HepG2 (cell line): ENCODE data around the gene BPIFB2. TPM values are rescaled to one million over a fixed set of nuclear protein-coding genes. Genes with fewer than 3 reads are reported as not detected.

Experiments
- ATAC-seq: fragments of 200-7000 bp; cut with Tn5 transposase; 3 replicates; pipeline ENCODE4 v1.9.1; 2020; ENCODE audit warnings: mild to moderate bottlenecking, moderate library complexity
- BruUV-seq: library from RNA; stranded (reverse); fragments of 400-500 nt; replicated peaks from 2 replicates; lab custom pipeline; 2021; lab: Mats Ljungman, UMichigan
- CTCF ChIA-PET: fragments of 300-600 bp; formaldehyde crosslinking; extraction: SDS; loops from one replicate; lab custom pipeline; 2021; ENCODE audit warnings: low total read pairs, inconsistent platforms, low intra/inter-chr PET ratio; lab: Yijun Ruan, JAX
- POLR2A ChIA-PET: fragments of 350-600 bp; sonication (Branson Sonifier 250); formaldehyde crosslinking; loops from one replicate; lab custom pipeline; 2020; ENCODE audit warnings: antibody characterized with exemption, inconsistent platforms; lab: Yijun Ruan, JAX
- DNase-seq: peaks from one replicate; pipeline ENCODE4 v3.0.0-alpha.2; 2015; ENCODE audit warnings: low spot score
- FAIRE-seq: peaks from 3 replicates; lab custom pipeline; 2011; peaks lifted over from hg19 to GRCh38; lab: Jason Lieb, UNC
- H2AFZ ChIP-seq: one replicate; pipeline ENCODE4 v1.6.1; 2011; ENCODE audit warnings: low read length, inconsistent platforms
- H3K27ac ChIP-seq: fragments of 300-600 bp; 3 replicates; pipeline ENCODE4 v1.8.0; 2011; ENCODE audit warnings: mixed run types, mild to moderate bottlenecking, mixed read lengths, low read length, inconsistent platforms; ENCODE audit not compliant: insufficient read depth; ENCODE audit errors: extremely low read length
- H3K27me3 ChIP-seq, 2 experiments: fragments of 200-600 bp in 1 of 2; 2 replicates in 1 of 2; 3 replicates in 1 of 2; pipeline versions ENCODE4 v1.6.0 to v1.8.0; 2011; ENCODE audit warnings: low read length in 2 of 2, mild to moderate bottlenecking in 2 of 2, moderate library complexity in 2 of 2, inconsistent platforms in 1 of 2; ENCODE audit not compliant: insufficient read depth in 2 of 2, control insufficient read depth in 1 of 2
- H3K36me3 ChIP-seq, 2 experiments: fragments of 200-600 bp in 1 of 2; replicated peaks in 1 of 2; 2 replicates in 1 of 2; 3 replicates in 1 of 2; pipeline versions ENCODE4 v1.5.1 to v1.8.0; 2011; ENCODE audit warnings: low read length in 2 of 2, inconsistent platforms in 1 of 2; ENCODE audit not compliant: insufficient read depth in 2 of 2, control insufficient read depth in 1 of 2
- H3K4me1 ChIP-seq: 2 replicates; pipeline ENCODE4 v1.5.1; 2012; ENCODE audit warnings: low read length, inconsistent platforms; ENCODE audit not compliant: insufficient read depth
- H3K4me2 ChIP-seq: 2 replicates; pipeline ENCODE4 v1.6.0; 2011; ENCODE audit warnings: low read depth, low read length, inconsistent platforms
- H3K4me3 ChIP-seq, 3 experiments: fragments of 200-600 bp in 1 of 3; sonication (generic), shearing (Covaris generic) in 1 of 3; replicated peaks in 1 of 3; 2 replicates each; pipeline ENCODE4 v1.5.1; 2011 to 2016; ENCODE audit warnings: low read length in 3 of 3, inconsistent platforms in 2 of 3, low read depth in 2 of 3, mild to moderate bottlenecking in 2 of 3, control low read depth in 1 of 3, mixed read lengths in 1 of 3; ENCODE audit not compliant: insufficient read depth in 1 of 3
- H3K79me2 ChIP-seq: one replicate; pipeline ENCODE4 v1.6.1; 2011; ENCODE audit warnings: low read length, inconsistent platforms; ENCODE audit not compliant: insufficient read depth
- H3K9ac ChIP-seq: 2 replicates; pipeline ENCODE4 v1.6.0; 2011; ENCODE audit warnings: mild to moderate bottlenecking, low read depth, low read length, inconsistent platforms; ENCODE audit not compliant: insufficient read depth
- H3K9me3 ChIP-seq: 2 replicates; pipeline ENCODE4 v1.5.1; 2012; ENCODE audit warnings: mild to moderate bottlenecking, low read length
- H4K20me1 ChIP-seq: 2 replicates; pipeline ENCODE4 v1.6.0; 2011; ENCODE audit warnings: inconsistent platforms, mild to moderate bottlenecking, low read length, moderate library complexity; ENCODE audit not compliant: insufficient read depth
- FOXA3 ChIP-seq: IDR thresholded peaks from 2 replicates; pipeline ENCODE4 v1.6.1; 2016; ENCODE audit warnings: missing genetic modification reagents, missing compliant biosample characterization
- FOXO4 ChIP-seq: sonication (generic); formaldehyde crosslinking; conservative IDR thresholded peaks from 2 replicates; pipeline ENCODE4 v1.8.1; 2023; ENCODE audit warnings: missing genetic modification reagents
- GATA4 ChIP-seq: sonication (generic); IDR thresholded peaks from 2 replicates; pipeline ENCODE4 v1.6.1; 2016; ENCODE audit warnings: antibody characterized with exemption, low read depth, borderline replicate concordance
- MAZ ChIP-seq, 2 experiments: sonication (generic) in 1 of 2; formaldehyde crosslinking in 1 of 2; IDR thresholded peaks; 2 replicates each; pipeline versions ENCODE4 v1.5.0 to v1.6.1; 2012 to 2020; ENCODE audit warnings: low read depth in 2 of 2, mild to moderate bottlenecking in 2 of 2, borderline replicate concordance in 1 of 2, improper control_type of control experiment in 1 of 2, low read length in 1 of 2, missing genetic modification reagents in 1 of 2, moderate library complexity in 1 of 2
- MEIS1 ChIP-seq: sonication (generic); formaldehyde crosslinking; IDR thresholded peaks from 2 replicates; pipeline ENCODE4 v1.9.0; 2021; ENCODE audit warnings: mild to moderate bottlenecking, missing genetic modification reagents, moderate library complexity, borderline replicate concordance
- NR2F1 ChIP-seq, 2 experiments: fragments of 450-650 bp in 1 of 2; formaldehyde crosslinking in 1 of 2; IDR thresholded peaks; 2 replicates each; pipeline versions ENCODE4 v1.5.0 to v1.6.1; 2016 to 2020; ENCODE audit warnings: mild to moderate bottlenecking in 1 of 2, missing compliant biosample characterization in 1 of 2, missing genetic modification reagents in 1 of 2, moderate library complexity in 1 of 2
- NR2F6 ChIP-seq, 2 experiments: IDR thresholded peaks; 2 replicates each; pipeline ENCODE4 v1.6.1; 2016; ENCODE audit warnings: antibody characterized with exemption in 1 of 2, mild to moderate bottlenecking in 1 of 2
- RARA ChIP-seq: IDR thresholded peaks from 2 replicates; pipeline ENCODE4 v1.6.1; 2016; ENCODE audit warnings: missing genetic modification reagents, missing compliant biosample characterization
- SALL1 ChIP-seq: sonication (generic); formaldehyde crosslinking; IDR thresholded peaks from 2 replicates; pipeline ENCODE4 v1.8.0; 2022; ENCODE audit warnings: mild to moderate bottlenecking, missing genetic modification reagents
- STAT5B ChIP-seq: sonication (generic); formaldehyde crosslinking; IDR thresholded peaks from 2 replicates; pipeline ENCODE4 v1.4.0; 2020; ENCODE audit warnings: missing genetic modification reagents
- SUZ12 ChIP-seq: fragments of 150-350 bp; IDR thresholded peaks from 2 replicates; pipeline ENCODE4 v1.6.1; 2014; ENCODE audit warnings: low read depth, low read length
- TBX2 ChIP-seq: sonication (generic); formaldehyde crosslinking; IDR thresholded peaks from 2 replicates; pipeline ENCODE4 v1.5.0; 2020; ENCODE audit warnings: missing genetic modification reagents, mild to moderate bottlenecking, borderline replicate concordance
- TFDP2 ChIP-seq: sonication (generic); formaldehyde crosslinking; IDR thresholded peaks from 2 replicates; pipeline ENCODE4 v1.4.0; 2020; ENCODE audit warnings: missing genetic modification reagents
- ZBTB25 ChIP-seq: IDR thresholded peaks from 2 replicates; pipeline ENCODE4 v1.6.1; 2018; ENCODE audit warnings: missing genetic modification reagents
- ZMYM3 ChIP-seq: sonication (generic); formaldehyde crosslinking; IDR thresholded peaks from 2 replicates; pipeline ENCODE4 v1.5.1; 2020; ENCODE audit warnings: mild to moderate bottlenecking, missing genetic modification reagents
- ZNF644 ChIP-seq: IDR thresholded peaks from 2 replicates; pipeline ENCODE4 v1.6.1; 2016; ENCODE audit warnings: low read depth
- WGBS: methylation state at CpG from one replicate; pipeline ENCODE4 v1.1.6; 2017; ENCODE audit warnings: low lambda C conversion rate; 5-methylcytosine and 5-hydroxymethylcytosine counted together
- in situ Hi-C: cut with HindIII; loops from 2 replicates; pipeline ENCODE4 v1.10.0; 2017; ENCODE audit warnings: low pct_unique_long_range_greater_than_20kb; ENCODE audit not compliant: extremely low pct_ligation_motif_present
- intact Hi-C: fragments of 100-400 bp; cut with micrococcal nuclease; formaldehyde crosslinking; loops from one replicate; pipeline ENCODE4 v1.10.0; 2022; ENCODE audit not compliant: unreplicated experiment
- polyA plus RNA-seq, 8 experiments: library from polyadenylated mRNA; depleted of rRNA in 3 of 8; stranded (reverse) in 7 of 8; unstranded in 1 of 8; fragments of >200 nt; fragmentation: Illumina TruSeq in 4 of 8; extraction: Trizol in 4 of 8; gene quantifications; 2 replicates each; pipeline versions ENCODE4 v1.2.1 to v1.2.3, GENCODE V29; 2011 to 2016; ENCODE audit warnings: low read depth in 4 of 8, missing spikeins in 1 of 8, mixed read lengths in 1 of 8; ENCODE audit not compliant: insufficient read depth in 1 of 8
- total RNA-seq, 5 experiments: library from RNA; depleted of rRNA; stranded (reverse); fragments of >200 nt; fragmentation: Illumina TruSeq; extraction: Trizol; gene quantifications; 2 replicates each; pipeline ENCODE4 v1.2.3, GENCODE V29; 2016; ENCODE audit warnings: low read depth in 1 of 5
- TF ChIP-seq, protein P1 (sequence below): sonication (generic); formaldehyde crosslinking; IDR thresholded peaks from 2 replicates; pipeline ENCODE4 v1.4.0; 2020; ENCODE audit warnings: missing genetic modification reagents, borderline replicate concordance

The BPIFB2 gene
- total and polyA plus RNA-seq, 2 of the 13 experiments (the other 11 are each of a cell fraction or from before 2014, with no cell fraction given): 54.5 to 902 TPM

DNA sequence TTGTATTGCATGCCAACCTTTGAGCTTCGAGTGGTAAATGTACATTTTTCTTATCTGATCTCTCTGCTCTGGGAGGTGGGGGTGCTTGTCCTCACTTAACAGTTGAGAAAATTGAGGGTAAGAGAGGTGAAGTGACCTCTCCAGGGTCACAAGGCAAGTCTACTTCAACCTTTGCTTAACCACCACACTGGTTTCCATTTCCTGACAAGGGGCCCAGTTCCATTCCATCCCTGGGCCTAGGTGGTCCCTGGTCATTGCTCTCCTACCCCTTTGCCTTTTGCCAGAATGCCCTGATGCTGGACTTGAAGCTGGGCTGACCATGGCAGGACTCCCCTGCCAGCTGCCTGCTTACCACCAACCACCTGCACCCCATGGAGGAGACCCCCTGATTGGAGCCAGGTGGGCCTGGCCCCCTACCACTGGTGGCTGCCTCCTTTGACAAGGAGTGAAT is 36.3 kb downstream of the BPIFB2 start:
- no peaks in the 10 kb centered on the region for H4K20me1 ChIP-seq
- H3K4me3 ChIP-seq: no peak overlapping the region
- ChIA-PET POLR2A (interaction anchor here (0.9 to 3.3 kb wide), 3 partner anchors 15 to 37 kb away, joined by 3 to 16 read pairs (median 3); partner anchors contain the start of gene BPIFB2), CTCF (no interaction called here)
- H3K4me2 ChIP-seq: peak overlapping the region; percentile 47
- peak; percentile 85 for DNase-seq
- no peaks in the 10 kb centered on the region; a peak in 1 of 5 replicates for H3K27me3 ChIP-seq
- peak; percentile 61 for ATAC-seq
- peaks cover 34% of the 10 kb centered on the region for H3K4me1 ChIP-seq
- WGBS: 0% methylated on average over 1 of the region's 1 CpG
- H3K27ac ChIP-seq: peak overlapping the region; percentile 35
- no TSS peak for BruUV-seq
- intact Hi-C loops (loop anchor here (5.0 kb wide), 1 partner anchor 36 kb away; the partner anchor contains the start of gene BPIFB2), in situ Hi-C loops (no loop called here)
- no peaks in the 10 kb centered on the region for H3K79me2 ChIP-seq
- no peak overlapping the region for H3K9ac ChIP-seq
- FAIRE-seq: no peak
- no peak overlapping the region for H2AFZ ChIP-seq
- peaks cover 10% of the 10 kb centered on the region; the same call in 1 of the 2 replicates for H3K9me3 ChIP-seq
- no peaks in the 10 kb centered on the region for H3K36me3 ChIP-seq
- TF ChIP-seq GATA4 (0 out of 2 replicates have a peak, but pooled peaks have one; percentile 53), SUZ12 (no peak), ZBTB25 (CRISPR knock-in tag) (no peak), TBX2 (CRISPR knock-in tag) (peak; percentile 63; the same call in 1 of the 2 replicates), MEIS1 (CRISPR knock-in tag) (peak; percentile 47; the same call in 1 of the 2 replicates), MAZ (IDR thresholded peaks at IDR 0.05; ENCODE audit: borderline replicate concordance, low read depth, low read length) (0 out of 2 replicates have a peak, but pooled peaks have one; percentile 36), MAZ (CRISPR knock-in tag; IDR thresholded peaks at IDR 0.05; ENCODE audit: low read depth) (no peak), TFDP2 (CRISPR knock-in tag) (peak; percentile 35; the same call in 1 of the 2 replicates), RARA (CRISPR knock-in tag) (peak; percentile 71), ZMYM3 (CRISPR knock-in tag) (peak; percentile 89), FOXO4 (CRISPR knock-in tag) (no peak), FOXA3 (CRISPR knock-in tag) (peak; percentile 1; the same call in 1 of the 2 replicates), STAT5B (CRISPR knock-in tag) (no peak), SALL1 (CRISPR knock-in tag) (peak; percentile 65; the same call in 1 of the 2 replicates), NR2F6 (IDR thresholded peaks at IDR 0.05) (peak; percentile 87), NR2F6 (CRISPR knock-in tag; IDR thresholded peaks at IDR 0.05) (peak; percentile 85), NR2F1 (CRISPR knock-in tag; IDR thresholded peaks at IDR 0.05) (0 out of 4 replicates have a peak, but pooled peaks of 1 of the 2 experiments have one; percentile 8), ZNF644 (CRISPR knock-in tag) (peak; percentile 42)
- TF ChIP-seq, protein P1, sequence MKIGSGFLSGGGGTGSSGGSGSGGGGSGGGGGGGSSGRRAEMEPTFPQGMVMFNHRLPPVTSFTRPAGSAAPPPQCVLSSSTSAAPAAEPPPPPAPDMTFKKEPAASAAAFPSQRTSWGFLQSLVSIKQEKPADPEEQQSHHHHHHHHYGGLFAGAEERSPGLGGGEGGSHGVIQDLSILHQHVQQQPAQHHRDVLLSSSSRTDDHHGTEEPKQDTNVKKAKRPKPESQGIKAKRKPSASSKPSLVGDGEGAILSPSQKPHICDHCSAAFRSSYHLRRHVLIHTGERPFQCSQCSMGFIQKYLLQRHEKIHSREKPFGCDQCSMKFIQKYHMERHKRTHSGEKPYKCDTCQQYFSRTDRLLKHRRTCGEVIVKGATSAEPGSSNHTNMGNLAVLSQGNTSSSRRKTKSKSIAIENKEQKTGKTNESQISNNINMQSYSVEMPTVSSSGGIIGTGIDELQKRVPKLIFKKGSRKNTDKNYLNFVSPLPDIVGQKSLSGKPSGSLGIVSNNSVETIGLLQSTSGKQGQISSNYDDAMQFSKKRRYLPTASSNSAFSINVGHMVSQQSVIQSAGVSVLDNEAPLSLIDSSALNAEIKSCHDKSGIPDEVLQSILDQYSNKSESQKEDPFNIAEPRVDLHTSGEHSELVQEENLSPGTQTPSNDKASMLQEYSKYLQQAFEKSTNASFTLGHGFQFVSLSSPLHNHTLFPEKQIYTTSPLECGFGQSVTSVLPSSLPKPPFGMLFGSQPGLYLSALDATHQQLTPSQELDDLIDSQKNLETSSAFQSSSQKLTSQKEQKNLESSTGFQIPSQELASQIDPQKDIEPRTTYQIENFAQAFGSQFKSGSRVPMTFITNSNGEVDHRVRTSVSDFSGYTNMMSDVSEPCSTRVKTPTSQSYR (CRISPR knock-in tag): peak; percentile 64; the same call in 1 of the 2 replicates
